GM18499 (cell line): ENCODE data around the gene OAS3.
"Not testable (repeated sequence)": the region's sequence is repeated elsewhere in the genome, so short reads cannot be mapped to it uniquely, and the experiment has no call there.

Source experiments
- ATAC-seq: cut with Tn5 transposase; IDR thresholded peaks from one replicate; pipeline ENCODE4 v1.9.1; 2021; ENCODE audit warnings: moderate number of reproducible peaks; ENCODE audit not compliant: insufficient read depth, unreplicated experiment

The OAS3 gene

GRCh38 chr12:112979041-112979680 is 40.9 kb downstream of the OAS3 start:
- ATAC-seq: no peak

- ATAC-seq: no peak
These were observed 42.4 kb downstream of the OAS3 start for GRCh38 chr12:112980491-112981158.

- no peak for ATAC-seq
These were observed 47.5 kb downstream of the OAS3 start for GRCh38 chr12:112985642-112986290.

- ATAC-seq: no peak
These were observed 48.1 kb downstream of the OAS3 start for GRCh38 chr12:112986291-112986800.

GRCh38 chr12:112987561-112987960 is 49.3 kb downstream of the OAS3 start:
- no peak for ATAC-seq

DNA sequence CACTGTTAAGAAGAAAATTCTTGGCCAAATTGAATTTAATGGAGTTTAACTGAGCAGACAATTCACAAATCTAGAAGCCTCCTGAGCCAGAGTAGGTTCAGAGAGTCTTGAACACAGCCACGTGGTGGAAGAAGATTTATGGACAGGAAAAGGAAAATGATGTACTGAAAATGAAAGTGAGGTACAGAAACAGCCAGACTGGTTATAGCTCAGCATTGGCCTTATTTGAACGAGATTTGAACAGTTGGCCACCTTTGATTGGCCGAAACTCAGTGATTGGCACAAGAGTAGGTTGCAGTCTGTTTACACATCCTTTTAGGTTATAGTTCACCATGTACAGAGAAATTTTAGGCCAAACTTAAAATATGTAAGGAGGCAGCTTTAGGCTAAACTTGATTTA is 50.0 kb downstream of the OAS3 start:
- no peak for ATAC-seq

- ATAC-seq: not testable (repeated sequence)
These were observed 50.6 kb downstream of the OAS3 start for GRCh38 chr12:112988823-112989385.

GRCh38 chr12:112989806-112990205 is 51.5 kb downstream of the OAS3 start:
- ATAC-seq: no peak

DNA sequence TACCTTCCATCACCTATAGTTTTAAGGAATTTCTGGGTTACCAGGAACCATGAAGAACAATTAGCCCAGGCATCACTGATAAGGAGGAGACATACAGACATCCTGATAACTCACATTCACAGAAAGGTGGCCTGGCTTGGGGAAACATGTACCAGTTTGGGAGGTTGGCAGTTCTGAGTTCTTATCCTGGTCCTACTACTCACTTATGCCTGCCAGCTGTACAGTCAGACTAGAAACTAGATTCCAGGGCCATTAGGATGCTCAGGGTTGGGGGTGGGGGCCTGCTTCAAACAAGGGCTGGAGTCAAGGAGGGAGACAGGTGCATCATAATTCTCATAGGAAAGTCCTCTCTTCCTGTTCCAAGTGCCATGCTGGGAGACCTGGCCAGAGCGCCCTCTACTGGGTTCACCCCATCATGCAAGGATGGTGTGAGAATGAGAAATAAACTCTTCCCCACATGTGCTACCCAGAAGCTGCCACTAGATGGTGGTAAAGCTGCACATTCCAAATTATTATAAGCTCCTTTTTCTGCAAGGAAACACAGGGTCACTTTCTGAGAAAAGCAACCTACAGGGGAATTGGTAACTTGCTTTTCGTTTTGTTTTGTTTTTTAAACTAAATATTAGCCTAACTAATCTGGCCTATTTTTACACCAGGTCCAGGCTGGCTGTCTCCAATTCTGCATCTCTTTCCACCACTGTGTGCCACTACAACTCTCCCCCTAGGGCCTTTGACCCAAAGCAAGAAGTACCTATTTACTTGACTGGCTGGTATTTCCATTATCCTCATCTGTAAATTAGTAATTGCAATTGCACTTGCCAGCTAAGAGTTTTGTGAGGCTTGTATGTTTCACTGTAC is 54.5 kb downstream of the OAS3 start:
- no peak for ATAC-seq

- no peak for ATAC-seq
These were observed 56.7 kb downstream of the OAS3 start for GRCh38 chr12:112995008-112995407.

- no peak for ATAC-seq
These were observed 58.2 kb downstream of the OAS3 start for GRCh38 chr12:112996501-112996900.

DNA sequence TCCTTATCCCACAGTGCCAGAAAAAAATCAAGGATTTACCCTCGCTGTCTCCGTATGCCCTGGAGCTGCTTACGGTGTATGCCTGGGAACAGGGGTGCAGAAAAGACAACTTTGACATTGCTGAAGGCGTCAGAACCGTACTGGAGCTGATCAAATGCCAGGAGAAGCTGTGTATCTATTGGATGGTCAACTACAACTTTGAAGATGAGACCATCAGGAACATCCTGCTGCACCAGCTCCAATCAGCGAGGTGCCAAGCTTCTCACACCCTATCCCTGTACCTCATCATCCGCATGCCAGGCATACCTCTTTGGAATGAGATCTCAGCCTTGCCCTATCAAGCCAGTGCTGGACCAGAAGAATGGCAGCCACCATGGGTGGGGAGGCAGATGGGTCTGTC is 59.2 kb downstream of the OAS3 start:
- no peak for ATAC-seq

- no peak for ATAC-seq
These were observed 60.9 kb downstream of the OAS3 start for GRCh38 chr12:112998987-112999767.

DNA sequence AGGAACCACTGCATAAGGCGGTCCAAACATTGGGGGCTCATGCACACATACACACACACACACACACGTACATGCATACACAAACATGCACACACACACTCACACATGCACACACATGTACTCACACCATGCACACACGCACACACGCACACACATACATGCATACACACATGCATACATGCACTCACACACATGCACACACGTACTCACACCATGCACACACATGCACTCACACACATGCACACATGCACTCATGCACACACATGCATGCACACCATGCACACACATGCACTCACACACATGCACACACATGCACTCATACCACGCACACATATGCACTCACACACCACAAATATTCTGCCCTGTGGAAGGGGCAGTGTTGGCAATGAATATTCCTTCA is 62.2 kb downstream of the OAS3 start:
- no peak for ATAC-seq

DNA sequence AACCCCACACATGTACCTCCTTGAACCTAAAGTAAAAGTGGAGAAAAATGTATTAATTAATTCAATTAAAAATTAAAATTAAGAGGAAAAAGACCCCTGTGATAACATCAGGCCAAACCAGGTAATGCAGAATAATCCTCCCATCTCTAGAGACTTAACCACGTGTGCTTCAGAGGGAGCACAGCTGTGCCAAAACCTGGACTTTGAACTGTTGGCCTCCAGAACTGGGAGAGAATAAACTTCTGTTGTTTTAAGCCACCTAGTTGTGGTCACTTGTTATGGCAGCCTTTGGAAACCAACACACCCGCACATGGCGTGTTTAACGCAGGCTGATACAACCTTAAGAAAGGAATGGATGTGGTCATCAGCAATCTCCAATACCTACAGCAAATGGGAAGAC is 63.9 kb downstream of the OAS3 start:
- no peak for ATAC-seq

DNA sequence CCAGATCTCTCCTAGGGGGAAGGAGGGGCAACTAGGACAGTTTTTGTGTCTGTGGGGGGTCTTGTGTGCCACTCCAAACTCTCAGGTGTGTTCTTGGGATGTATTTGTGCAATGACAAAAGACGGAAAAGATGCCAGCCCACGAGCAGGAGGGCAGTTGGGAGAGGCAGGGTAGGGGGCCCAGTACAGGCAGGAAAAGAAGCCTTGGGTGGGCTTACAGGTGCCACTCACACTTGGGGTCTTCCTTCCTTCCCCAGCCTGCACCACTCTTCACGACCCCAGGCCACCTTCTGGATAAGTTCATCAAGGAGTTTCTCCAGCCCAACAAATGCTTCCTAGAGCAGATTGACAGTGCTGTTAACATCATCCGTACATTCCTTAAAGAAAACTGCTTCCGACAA is 64.4 kb downstream of the OAS3 start:
- ATAC-seq: no peak

DNA sequence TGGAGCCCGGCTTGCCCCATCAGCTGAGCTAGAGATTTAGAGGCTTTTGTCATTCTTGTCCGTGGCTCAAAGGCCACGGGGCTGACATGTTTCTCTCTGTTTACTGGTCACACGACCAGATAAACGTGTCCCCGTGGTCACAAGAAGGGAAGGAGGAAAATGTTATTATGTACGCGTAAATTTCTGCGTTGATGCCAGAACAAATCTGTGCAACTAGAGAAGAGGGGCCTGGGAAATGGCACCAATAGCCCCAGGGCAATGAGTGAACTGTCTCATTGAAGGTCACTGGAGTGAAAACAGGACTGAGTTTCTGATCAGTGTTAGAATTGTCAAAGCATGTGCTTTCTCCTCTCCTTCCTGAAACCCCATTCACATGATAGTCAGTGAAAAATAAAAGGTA is 65.4 kb downstream of the OAS3 start:
- no peak for ATAC-seq

DNA sequence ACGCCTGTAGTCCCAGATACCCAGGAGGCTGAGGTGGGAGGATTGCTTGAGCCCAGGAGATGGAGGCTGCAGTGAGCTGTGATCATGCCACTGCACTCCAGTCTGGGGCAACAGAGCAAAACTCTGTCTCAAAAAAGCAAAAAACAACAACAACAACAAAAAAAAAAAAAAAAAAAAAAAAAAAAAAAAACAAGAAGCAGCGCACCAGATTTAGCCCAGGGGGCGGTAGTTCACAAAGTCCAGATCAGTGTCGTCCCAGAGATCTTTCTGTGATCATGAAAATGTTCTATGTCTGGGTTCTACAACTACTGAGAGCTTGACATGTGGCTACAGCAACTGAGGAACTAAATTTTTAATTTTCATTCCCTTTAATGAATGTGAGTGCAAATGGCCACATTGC is 67.5 kb downstream of the OAS3 start:
- no peak for ATAC-seq

DNA sequence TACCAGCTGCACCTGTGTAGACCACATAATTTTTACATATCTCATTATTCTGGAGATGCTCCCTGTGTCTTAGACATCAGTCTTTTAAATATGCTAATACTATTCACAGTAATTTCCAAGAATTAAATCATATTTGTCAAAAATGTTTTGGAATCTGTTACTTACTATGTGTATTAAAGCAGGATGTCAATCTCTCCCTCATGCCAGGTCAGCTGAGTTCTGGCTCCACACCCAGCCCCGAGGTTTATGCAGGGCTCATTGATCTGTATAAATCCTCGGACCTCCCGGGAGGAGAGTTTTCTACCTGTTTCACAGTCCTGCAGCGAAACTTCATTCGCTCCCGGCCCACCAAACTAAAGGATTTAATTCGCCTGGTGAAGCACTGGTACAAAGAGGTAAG is 67.9 kb downstream of the OAS3 start:
- no peak for ATAC-seq

GRCh38 chr12:113006641-113007040 is 68.4 kb downstream of the OAS3 start:
- ATAC-seq: no peak
